ENCODE results near the gene OTOG.

The OTOG gene

GRCh38 chr11:17604915-17605233 is 57.8 kb downstream of the OTOG start:
- no peak for DNase-seq
- H3K9me3 ChIP-seq = no peaks in the 10 kb centered on the region
- TF ChIP-seq, protein P1, sequence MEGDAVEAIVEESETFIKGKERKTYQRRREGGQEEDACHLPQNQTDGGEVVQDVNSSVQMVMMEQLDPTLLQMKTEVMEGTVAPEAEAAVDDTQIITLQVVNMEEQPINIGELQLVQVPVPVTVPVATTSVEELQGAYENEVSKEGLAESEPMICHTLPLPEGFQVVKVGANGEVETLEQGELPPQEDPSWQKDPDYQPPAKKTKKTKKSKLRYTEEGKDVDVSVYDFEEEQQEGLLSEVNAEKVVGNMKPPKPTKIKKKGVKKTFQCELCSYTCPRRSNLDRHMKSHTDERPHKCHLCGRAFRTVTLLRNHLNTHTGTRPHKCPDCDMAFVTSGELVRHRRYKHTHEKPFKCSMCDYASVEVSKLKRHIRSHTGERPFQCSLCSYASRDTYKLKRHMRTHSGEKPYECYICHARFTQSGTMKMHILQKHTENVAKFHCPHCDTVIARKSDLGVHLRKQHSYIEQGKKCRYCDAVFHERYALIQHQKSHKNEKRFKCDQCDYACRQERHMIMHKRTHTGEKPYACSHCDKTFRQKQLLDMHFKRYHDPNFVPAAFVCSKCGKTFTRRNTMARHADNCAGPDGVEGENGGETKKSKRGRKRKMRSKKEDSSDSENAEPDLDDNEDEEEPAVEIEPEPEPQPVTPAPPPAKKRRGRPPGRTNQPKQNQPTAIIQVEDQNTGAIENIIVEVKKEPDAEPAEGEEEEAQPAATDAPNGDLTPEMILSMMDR (IDR thresholded peaks at IDR 0.05; ENCODE audit: low read depth, low read length) = no peak
- no peaks in the 10 kb centered on the region for H3K27me3 ChIP-seq
- no peak overlapping the region for H3K4me3 ChIP-seq (ENCODE audit: low read depth, low read length)
- H3K4me1 ChIP-seq = no peaks in the 10 kb centered on the region
- H3K36me3 ChIP-seq = no peaks in the 10 kb centered on the region

GRCh38 chr11:17605651-17606122 is 58.6 kb downstream of the OTOG start:
- Histone ChIP-seq H3K36me3 (no peaks in the 10 kb centered on the region), H3K9me3 (no peaks in the 10 kb centered on the region), H3K27me3 (no peaks in the 10 kb centered on the region), H3K4me3 (ENCODE audit: low read depth, low read length) (no peak overlapping the region), H3K4me1 (no peaks in the 10 kb centered on the region)
- TF ChIP-seq, protein P1 (IDR thresholded peaks at IDR 0.05; ENCODE audit: low read depth, low read length) = no peak
- DNase-seq = no peak

GRCh38 chr11:17606233-17607082 is 59.4 kb downstream of the OTOG start:
- H3K4me1 ChIP-seq = no peaks in the 10 kb centered on the region
- no peaks in the 10 kb centered on the region for H3K9me3 ChIP-seq
- no peak for DNase-seq
- TF ChIP-seq, protein P1 (IDR thresholded peaks at IDR 0.05; ENCODE audit: low read depth, low read length) = no peak
- no peaks in the 10 kb centered on the region for H3K36me3 ChIP-seq
- H3K4me3 ChIP-seq (ENCODE audit: low read depth, low read length) = no peak overlapping the region
- H3K27me3 ChIP-seq = no peaks in the 10 kb centered on the region

DNA sequence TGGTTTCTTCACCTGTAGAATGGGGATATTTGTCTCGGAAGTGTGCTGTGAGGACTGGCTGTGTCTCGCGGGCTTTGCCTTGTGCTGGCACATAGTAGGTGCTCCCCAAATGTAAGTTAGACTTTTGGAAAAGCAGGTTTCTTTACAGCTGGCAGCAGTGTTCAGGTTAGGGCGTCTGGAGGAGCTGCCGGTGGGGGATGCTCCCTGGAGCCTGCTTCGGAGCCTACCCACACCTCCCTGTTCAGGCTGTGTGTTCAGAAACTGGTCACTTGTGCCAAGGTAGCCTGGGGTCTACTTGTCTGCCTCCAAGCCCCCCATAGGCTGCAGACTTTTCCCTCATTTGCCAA is 60.0 kb downstream of the OTOG start:
- Histone ChIP-seq H3K4me1 (no peaks in the 10 kb centered on the region), H3K36me3 (no peaks in the 10 kb centered on the region), H3K9me3 (no peaks in the 10 kb centered on the region), H3K4me3 (ENCODE audit: low read depth, low read length) (no peak overlapping the region), H3K27me3 (no peaks in the 10 kb centered on the region)
- no peak for DNase-seq
- TF ChIP-seq, protein P1 (IDR thresholded peaks at IDR 0.05; ENCODE audit: low read depth, low read length) = no peak

- no peak for DNase-seq
- H3K4me3 ChIP-seq (ENCODE audit: low read depth, low read length) = no peak overlapping the region
- no peaks in the 10 kb centered on the region for H3K9me3 ChIP-seq
- no peaks in the 10 kb centered on the region for H3K4me1 ChIP-seq
- H3K27me3 ChIP-seq = no peaks in the 10 kb centered on the region
- no peaks in the 10 kb centered on the region for H3K36me3 ChIP-seq
- TF ChIP-seq, protein P1 (IDR thresholded peaks at IDR 0.05; ENCODE audit: low read depth, low read length) = no peak
Observed at GRCh38 chr11:17607591-17608570, 60.8 kb downstream of the OTOG start.

Measured in BE2C (cell line).